Measurements from ENCODE around the gene MSI2.

Gene MSI2

DNA sequence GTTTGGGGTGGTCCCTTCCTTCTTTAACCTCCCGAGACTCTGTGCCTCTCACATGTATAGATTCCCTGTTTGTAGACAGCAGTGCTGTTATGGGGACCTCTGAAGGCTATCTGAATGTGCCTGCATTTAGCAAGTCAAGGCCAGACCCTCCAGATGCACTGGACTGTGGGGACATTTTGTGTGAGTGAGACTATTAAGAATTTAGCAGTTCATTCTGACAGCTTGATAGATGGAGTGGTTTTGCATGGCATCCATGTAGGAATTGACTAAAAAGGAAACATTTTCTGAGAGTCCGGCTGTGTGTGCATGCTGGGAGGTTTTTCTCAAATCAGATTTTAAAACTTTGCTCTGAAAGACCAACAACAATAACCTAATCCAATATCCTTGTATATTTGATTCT is 226.3 kb downstream of the MSI2 start:
- Histone ChIP-seq H3K36me3 (ENCODE audit: control insufficient read depth, low read length) (peaks cover 11% of the 10 kb centered on the region; the same call in 1 of the 2 replicates), H3K9me3 (ENCODE audit: control insufficient read depth, insufficient read depth, low read length) (no peaks in the 10 kb centered on the region), H3K4me2 (ENCODE audit: low read length) (no peak overlapping the region), H3K79me2 (ENCODE audit: control insufficient read depth, low read length) (peaks cover 38% of the 10 kb centered on the region), H3F3A (ENCODE audit: control insufficient read depth, insufficient read depth) (no peaks in the 10 kb centered on the region), H3K4me1 (ENCODE audit: control insufficient read depth, low read length) (peaks cover 39% of the 10 kb centered on the region), H3K27ac (ENCODE audit: low read depth, low read length) (no peak overlapping the region), H4K20me1 (ENCODE audit: control insufficient read depth, insufficient read depth, low read depth, low read length) (peaks cover 4% of the 10 kb centered on the region; the same call in 1 of the 2 replicates), H3K9me2 (replicated peaks; ENCODE audit: control insufficient read depth, low read length) (no peaks in the 10 kb centered on the region), H3K27me3 (ENCODE audit: control insufficient read depth, low read length) (no peaks in the 10 kb centered on the region), H3K4me3 (ENCODE audit: low read length) (no peak overlapping the region)
- TF ChIP-seq EZH2phosphoT487 (IDR thresholded peaks at IDR 0.05; ENCODE audit: borderline replicate concordance, low read length), result no peak
- TF ChIP-seq, protein P1, sequence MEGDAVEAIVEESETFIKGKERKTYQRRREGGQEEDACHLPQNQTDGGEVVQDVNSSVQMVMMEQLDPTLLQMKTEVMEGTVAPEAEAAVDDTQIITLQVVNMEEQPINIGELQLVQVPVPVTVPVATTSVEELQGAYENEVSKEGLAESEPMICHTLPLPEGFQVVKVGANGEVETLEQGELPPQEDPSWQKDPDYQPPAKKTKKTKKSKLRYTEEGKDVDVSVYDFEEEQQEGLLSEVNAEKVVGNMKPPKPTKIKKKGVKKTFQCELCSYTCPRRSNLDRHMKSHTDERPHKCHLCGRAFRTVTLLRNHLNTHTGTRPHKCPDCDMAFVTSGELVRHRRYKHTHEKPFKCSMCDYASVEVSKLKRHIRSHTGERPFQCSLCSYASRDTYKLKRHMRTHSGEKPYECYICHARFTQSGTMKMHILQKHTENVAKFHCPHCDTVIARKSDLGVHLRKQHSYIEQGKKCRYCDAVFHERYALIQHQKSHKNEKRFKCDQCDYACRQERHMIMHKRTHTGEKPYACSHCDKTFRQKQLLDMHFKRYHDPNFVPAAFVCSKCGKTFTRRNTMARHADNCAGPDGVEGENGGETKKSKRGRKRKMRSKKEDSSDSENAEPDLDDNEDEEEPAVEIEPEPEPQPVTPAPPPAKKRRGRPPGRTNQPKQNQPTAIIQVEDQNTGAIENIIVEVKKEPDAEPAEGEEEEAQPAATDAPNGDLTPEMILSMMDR (IDR thresholded peaks at IDR 0.05; ENCODE audit: low read depth, low read length, poor library complexity, severe bottlenecking), result no peak

DNA sequence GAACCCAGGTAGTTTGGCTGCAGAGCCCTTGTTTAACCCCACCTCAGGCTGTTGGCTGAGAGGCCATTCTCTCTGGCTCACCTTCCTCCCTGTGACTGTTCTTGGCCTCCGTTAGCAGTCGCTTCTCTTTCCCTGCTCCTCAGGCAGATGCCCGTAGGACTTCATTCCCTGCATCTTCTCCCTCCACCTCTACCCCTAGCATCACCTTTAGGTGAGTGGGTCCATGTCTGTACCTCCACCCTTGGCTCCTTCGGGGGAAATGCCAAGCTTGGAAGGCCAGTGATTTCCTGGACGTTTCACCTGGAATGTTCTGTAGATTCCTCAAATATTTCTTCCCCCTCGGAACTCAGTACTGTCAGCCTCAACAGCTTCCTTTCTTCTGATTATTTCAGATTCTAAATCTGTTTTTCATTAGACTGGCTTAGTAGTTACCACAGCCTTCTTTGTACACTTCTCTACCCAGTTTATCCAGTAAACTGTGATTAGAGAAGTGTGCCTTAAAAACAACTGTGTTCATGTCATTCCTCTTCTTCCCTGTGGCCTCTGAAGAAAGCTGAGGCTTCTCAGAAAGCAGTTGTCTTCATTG is 227.9 kb downstream of the MSI2 start:
- Histone ChIP-seq H3K4me2 (ENCODE audit: low read length) (peak overlapping the region; percentile 0; the same call in 1 of the 2 replicates), H3K27me3 (ENCODE audit: control insufficient read depth, low read length) (no peaks in the 10 kb centered on the region), H4K20me1 (ENCODE audit: control insufficient read depth, insufficient read depth, low read depth, low read length) (peaks cover 4% of the 10 kb centered on the region; the same call in 1 of the 2 replicates), H3F3A (ENCODE audit: control insufficient read depth, insufficient read depth) (no peaks in the 10 kb centered on the region), H3K4me3 (ENCODE audit: low read length) (no peak overlapping the region), H3K4me1 (ENCODE audit: control insufficient read depth, low read length) (peaks cover 39% of the 10 kb centered on the region), H3K27ac (ENCODE audit: low read depth, low read length) (no peak overlapping the region), H3K79me2 (ENCODE audit: control insufficient read depth, low read length) (peaks cover 41% of the 10 kb centered on the region), H3K36me3 (ENCODE audit: control insufficient read depth, low read length) (peaks cover 11% of the 10 kb centered on the region; the same call in 1 of the 2 replicates), H3K9me3 (ENCODE audit: control insufficient read depth, insufficient read depth, low read length) (no peaks in the 10 kb centered on the region), H3K9me2 (replicated peaks; ENCODE audit: control insufficient read depth, low read length) (no peaks in the 10 kb centered on the region)
- TF ChIP-seq, protein P1 (IDR thresholded peaks at IDR 0.05; ENCODE audit: low read depth, low read length, poor library complexity, severe bottlenecking), result no peak
- no peak for TF ChIP-seq EZH2phosphoT487 (IDR thresholded peaks at IDR 0.05; ENCODE audit: borderline replicate concordance, low read length)

DNA sequence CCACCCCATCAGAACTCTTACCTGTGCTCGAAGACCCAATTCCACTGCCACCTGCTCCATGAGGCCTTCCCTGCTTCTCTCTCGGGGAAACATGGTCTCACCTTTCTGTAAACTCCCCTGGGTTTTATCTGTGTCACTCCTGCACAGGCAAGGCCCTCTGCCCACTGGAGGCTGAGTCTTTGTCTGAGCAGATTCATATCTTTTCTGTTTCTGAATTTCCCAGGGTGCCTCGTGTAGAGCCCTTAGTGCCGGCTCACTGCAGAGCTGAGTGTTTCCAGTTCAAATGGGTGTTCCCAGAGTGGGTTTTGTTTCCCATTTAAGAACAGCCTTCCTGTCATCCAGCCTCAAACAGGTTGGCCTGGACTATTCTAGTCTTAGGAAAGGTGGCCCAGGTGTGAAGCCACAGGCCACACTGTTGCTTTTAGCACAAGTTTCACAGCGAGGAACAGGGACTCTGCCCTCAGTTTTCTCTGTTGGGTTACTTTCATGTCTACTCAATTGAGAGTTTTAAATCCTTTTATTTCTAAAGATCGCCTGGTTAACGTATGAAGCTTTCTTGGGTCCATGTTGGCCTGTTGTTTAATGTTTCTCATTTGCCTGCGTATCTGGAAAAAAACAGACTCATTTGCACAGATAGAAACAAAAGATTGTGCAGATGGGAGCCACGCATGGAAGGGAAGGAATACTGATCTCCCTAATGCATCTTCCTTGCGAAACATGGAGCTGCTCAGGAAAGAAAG is 228.7 kb downstream of the MSI2 start:
- H3K9me3 ChIP-seq (ENCODE audit: control insufficient read depth, insufficient read depth, low read length), result no peaks in the 10 kb centered on the region
- H3K4me3 ChIP-seq (ENCODE audit: low read length), result 0 out of 2 replicates have a peak overlapping the region, but pooled peaks have one; percentile 18
- peaks cover 41% of the 10 kb centered on the region for H3K79me2 ChIP-seq (ENCODE audit: control insufficient read depth, low read length)
- H3K4me1 ChIP-seq (ENCODE audit: control insufficient read depth, low read length), result peaks cover 42% of the 10 kb centered on the region
- peaks cover 4% of the 10 kb centered on the region; the same call in 1 of the 2 replicates for H4K20me1 ChIP-seq (ENCODE audit: control insufficient read depth, insufficient read depth, low read depth, low read length)
- no peaks in the 10 kb centered on the region for H3F3A ChIP-seq (ENCODE audit: control insufficient read depth, insufficient read depth)
- H3K36me3 ChIP-seq (ENCODE audit: control insufficient read depth, low read length), result peaks cover 11% of the 10 kb centered on the region; the same call in 1 of the 2 replicates
- no peak for TF ChIP-seq EZH2phosphoT487 (IDR thresholded peaks at IDR 0.05; ENCODE audit: borderline replicate concordance, low read length)
- TF ChIP-seq, protein P1 (IDR thresholded peaks at IDR 0.05; ENCODE audit: low read depth, low read length, poor library complexity, severe bottlenecking), result no peak
- H3K27ac ChIP-seq (ENCODE audit: low read depth, low read length), result no peak overlapping the region
- peak overlapping the region; percentile 46 for H3K4me2 ChIP-seq (ENCODE audit: low read length)
- H3K27me3 ChIP-seq (ENCODE audit: control insufficient read depth, low read length), result no peaks in the 10 kb centered on the region
- no peaks in the 10 kb centered on the region for H3K9me2 ChIP-seq (replicated peaks; ENCODE audit: control insufficient read depth, low read length)

All from DOHH2 (cell line).